Amniotic epithelial cell (primary cell): ENCODE data around the gene TMCO2.
"Not testable (repeated sequence)": the region's sequence is repeated elsewhere in the genome, so short reads cannot be mapped to it uniquely, and the experiment has no call there.

Experiments
- DNase-seq: peaks from one replicate; pipeline ENCODE4 v3.0.0-alpha.2; 2010; ENCODE audit warnings: low read depth

Gene TMCO2

DNA sequence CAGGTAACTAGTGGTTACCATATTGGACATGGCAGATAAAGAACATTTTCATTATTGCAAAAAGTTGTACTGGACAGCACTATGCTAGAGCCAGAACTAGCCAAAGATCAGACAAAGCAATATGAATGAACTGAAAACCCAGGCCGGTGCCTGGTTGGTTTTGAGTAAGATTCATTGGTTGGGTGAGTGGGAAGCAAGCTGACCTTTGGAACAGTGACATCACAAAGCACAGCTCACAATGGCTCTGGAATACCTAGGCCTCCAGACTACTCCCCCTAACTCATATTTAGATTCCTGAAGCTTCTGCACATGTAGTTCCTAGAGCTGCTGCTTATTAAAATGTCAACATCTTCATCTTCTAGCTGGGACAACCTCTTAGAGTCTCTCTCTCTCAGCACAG lies at the start of gene TMCO2:
TMCO2 (plus strand) TSS at position 283 of the 400 bp plus-strand sequence; CDS start at position 340, 57 bp downstream.
- no peak for DNase-seq

DNA sequence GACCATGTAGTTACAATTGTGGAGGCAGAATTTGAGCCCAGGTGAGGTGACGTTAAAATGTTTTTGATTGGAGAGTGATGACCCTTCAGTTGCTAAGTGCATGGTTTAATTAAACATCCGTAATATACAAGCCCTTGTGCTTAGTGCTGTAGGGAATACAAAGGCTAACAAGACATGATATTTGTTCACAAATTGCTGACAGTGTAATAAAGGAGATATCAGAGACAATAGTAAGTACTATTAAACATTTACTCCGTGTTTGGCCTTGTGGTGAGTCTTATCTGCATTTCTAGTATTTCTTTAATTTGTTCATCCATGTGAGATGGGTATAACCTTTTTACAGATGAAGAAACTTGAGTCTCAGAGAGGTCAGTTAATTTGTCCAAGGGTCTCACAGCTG lies 48.6 kb upstream of the TMCO2 start:
- no peak for DNase-seq

DNA sequence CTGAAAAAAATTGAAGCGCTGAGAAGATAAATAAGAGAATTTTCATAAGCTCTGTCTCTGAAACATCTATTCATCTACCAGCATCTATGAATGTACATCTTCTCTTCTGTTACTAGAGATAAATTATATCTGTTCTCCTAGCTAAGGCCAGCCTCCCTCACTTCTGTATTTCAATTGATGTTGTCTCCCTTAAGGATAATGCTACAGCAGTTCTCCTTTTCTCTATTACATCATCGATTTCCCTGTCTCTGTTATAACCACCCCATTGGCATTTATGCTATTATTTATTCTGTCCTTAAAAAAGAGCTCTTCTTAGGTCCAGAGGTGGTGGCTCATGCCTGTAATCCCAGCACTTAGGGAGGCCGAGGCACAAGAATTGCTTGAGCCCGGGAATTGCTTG lies 42.9 kb upstream of the TMCO2 start:
- no peak for DNase-seq

DNA sequence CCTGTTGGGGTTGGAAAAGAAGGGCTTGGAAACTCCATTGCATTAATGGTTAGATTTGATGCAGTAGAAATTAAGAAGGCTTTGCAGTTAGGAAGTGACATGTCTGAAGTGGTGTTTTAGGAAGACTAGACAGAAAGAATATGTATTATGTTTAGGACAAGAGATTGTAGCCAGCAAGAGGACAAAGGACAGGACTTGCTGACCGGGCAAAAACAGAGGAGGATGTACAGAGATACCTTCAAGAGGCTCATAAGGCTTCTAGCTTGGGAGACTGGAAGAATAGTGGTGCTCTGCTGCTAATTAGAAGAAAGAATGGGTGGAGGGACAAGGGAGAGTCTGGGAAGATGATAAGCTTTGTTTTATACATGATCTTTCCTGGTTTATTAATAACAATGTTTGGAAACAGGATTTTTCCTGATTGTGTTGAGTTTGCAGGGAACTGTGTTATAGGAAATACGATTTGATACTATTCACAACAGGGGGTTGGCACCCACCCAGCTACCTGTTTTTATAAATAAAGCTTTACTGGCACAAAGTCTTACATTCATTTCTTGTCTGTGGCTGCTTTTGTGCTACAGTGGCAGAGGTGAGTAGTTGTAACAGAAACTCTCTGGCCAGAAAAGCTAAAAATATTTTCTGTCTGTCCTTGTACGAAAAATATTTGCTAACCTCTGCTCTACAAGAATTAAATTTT lies 37.1 kb upstream of the TMCO2 start:
- no peak for DNase-seq

DNA sequence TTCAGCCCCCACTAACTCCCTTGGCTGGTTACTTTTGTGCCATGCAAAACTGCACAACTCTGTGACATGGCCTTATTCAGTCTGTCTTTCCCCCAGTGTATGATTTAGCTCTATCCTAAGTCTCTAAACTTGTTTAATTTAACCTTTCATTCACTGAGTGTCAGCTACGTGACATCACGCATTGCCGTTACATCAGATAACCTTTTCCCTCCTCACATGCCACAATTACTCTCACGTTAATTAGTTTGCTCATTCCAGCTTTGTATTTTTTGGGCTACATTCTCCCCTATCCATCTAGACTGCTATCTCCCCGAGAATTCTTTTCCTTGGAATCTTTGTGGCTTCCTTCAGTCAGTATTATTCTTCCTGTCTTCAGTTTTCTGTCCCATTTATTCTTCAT lies 29.4 kb upstream of the TMCO2 start:
- DNase-seq, result no peak

DNA sequence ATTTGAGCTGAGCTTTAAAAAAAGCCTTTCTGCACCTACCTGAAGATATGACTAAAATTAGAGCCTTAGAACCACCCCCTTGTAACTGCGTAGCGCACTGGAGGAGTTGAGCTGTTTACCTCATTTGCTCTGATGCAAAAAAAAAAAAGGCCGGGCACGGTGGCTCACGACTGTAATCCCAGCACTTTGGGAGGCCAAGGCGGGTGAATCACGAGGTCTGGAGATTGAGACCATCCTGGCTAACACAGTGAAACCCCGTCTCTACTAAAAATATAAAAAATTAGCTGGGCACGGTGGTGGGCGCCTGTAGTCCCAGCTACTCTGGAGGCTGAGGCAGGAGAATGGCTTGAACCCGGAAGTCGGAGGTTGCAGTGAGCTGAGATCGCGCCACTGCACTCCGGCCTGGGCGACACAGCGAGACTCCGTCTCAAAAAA lies 26.2 kb upstream of the TMCO2 start:
- DNase-seq, result not testable (repeated sequence)

DNA sequence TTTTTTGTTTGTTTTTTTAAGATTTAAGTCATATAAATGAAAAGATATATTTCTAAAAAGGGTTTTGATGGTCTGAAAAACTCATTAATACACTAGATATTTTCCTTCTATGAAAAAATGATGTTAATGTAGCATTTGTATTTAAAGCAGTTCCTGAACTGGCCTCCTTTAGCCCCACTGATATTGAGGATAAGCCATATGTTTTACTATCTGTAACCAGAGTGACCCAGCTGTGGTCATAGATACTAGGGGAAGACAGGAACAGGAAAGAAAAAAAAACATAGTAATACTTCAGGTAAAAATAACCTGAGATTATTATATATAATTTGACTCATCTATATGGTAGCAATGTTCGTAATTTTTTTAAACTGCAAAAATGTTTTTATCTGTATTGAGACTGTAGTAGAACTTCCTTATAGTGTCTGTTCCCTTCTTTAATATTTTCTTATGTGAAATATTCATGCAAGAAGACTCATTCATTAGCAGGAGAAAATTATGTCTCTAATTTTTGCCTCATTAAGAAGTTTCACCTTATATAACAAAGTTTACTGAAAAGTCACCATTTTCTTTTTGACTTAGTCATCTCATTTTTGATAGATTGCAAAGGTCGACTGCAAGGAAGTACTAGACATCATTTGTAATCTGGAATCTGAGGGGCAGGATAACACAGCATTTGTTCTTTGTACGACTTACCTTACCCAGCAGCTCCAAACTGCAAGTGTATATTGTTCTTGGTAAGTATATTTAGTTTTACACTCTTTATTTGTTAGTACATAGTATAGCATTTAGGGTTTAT lies 25.6 kb upstream of the TMCO2 start:
- DNase-seq, result no peak

DNA sequence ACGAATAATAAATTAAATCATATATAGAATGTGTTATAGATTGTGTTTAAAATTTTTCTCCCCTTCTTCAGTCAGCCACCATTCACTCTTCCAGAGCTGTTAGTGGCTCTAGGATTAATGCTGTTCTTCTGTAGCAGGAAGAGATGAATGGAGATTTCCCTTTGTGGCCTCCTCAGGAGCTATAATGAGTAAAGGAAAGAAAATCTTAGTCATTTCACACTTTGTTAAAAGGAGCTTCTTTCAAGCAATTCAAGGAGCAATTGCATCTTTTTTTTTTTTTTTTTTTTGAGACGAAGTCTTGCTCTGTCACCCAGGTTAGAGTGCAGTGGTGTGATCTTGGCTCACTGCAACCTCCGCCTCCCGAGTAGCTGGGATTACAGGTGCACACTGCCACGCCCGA lies 23.7 kb upstream of the TMCO2 start:
- DNase-seq, result no peak

DNA sequence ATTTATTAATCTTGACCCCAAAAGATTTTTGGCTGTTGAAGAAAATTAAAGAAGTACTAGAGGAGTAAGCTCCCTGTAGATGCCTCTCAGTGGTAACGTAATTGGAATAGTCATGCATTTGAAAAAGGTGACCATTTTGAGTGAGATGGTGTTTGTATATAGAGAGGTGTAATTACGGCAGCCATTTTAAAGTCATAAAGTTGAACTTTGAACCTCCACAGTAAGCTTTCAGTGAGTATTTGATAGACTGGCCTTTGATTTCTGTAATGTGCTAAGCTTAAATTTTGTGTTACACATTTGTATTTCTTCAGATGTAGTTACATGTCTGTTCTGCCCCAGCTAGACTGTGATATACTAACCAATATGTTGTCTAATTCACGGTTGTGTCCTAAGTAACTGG lies 21.5 kb upstream of the TMCO2 start:
- no peak for DNase-seq

DNA sequence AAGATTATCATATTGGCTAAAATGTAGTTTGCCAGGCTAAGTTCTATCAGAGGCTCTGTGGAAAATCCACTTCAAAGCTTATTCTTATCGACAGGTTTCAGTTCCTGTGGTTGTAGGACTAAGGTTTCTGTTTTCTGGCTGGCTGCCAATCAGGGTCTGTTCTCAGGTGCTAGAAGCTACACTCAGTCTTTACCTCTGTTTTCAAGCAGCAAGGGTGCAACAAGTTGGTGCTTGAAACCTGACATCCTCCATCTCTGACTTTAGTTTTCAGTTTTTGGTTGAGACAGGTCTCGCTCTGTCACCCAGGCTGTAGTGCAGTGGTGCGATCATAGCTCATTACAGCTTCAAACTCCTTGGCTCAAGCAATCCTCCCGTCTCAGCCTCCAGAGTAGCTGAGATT lies 15.3 kb upstream of the TMCO2 start:
- no peak for DNase-seq

DNA sequence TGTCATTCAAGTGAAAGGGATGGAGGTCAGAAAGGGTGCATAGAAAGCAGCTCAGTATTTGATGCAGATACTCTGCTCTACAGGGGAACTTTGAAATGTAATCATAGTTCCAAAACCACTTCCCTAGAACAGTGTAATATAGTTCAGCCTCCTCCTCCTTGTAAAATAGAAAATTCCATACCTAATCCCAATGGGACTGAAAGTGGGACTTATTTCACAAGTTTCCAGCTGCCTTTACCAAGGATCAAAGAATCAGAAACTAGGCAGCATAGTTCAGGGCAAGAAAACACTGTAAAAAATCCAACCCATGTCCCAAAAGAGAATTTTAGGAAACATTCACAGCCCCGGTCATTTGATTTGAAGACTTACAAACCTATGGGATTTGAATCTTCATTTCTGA lies 8.1 kb upstream of the TMCO2 start:
- no peak for DNase-seq

DNA sequence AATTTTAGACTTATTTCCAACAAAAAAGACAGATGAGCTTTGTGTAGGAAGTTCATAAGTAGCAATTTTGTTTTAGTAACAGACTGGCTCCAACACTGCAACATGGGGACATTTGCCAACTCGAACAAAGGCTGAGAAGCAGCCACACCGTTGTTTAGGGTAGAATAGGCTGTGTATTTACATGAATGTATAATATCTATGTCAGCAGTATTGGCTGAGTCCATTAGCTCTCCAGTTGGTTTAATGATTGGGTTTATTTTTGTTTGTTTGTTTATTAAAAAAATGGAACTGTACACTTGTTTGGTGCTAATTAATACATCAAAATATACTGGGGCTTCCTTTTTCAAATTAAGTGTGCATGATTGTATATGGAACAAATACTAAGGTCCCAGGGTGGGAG lies 7.3 kb upstream of the TMCO2 start:
- DNase-seq, result no peak

DNA sequence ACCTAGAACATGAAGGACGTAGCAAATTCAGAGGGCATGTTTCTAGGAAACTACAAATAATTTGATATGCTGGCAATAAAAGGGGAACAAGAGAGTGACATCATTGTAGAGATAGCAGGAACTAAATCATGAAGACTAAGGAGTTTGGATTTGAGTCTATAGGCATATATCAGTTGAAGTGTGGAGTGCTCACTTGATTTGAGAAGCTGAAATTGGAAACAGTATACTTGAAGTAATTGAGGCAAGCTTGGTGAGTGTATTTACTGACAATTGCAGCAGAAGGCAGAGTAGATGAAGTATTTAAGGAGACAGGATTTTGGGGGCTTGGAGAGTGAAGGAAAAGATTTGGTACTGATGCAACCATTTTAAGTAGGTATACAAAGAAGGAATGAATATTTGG lies 6.4 kb upstream of the TMCO2 start:
- peak; percentile 8 for DNase-seq

DNA sequence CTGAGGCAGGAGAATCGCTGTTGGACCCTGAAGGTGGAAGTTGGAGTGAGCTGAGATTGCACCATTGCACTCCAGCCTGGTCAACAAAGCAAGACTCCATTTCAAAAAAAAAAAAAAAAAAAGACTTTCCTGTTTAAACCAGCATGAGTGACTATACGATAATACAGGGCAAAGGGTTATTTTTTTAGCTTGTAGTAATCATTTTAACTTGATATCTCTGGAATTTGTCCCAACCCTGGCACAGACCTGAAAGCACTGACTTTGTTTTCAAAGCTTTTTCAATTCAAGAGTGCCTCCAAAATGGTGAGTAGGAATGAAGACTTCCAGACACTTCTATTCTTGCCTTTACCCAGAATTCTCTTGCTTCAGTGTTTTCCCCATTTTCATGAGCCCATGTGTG lies 4.4 kb upstream of the TMCO2 start:
- no peak for DNase-seq

DNA sequence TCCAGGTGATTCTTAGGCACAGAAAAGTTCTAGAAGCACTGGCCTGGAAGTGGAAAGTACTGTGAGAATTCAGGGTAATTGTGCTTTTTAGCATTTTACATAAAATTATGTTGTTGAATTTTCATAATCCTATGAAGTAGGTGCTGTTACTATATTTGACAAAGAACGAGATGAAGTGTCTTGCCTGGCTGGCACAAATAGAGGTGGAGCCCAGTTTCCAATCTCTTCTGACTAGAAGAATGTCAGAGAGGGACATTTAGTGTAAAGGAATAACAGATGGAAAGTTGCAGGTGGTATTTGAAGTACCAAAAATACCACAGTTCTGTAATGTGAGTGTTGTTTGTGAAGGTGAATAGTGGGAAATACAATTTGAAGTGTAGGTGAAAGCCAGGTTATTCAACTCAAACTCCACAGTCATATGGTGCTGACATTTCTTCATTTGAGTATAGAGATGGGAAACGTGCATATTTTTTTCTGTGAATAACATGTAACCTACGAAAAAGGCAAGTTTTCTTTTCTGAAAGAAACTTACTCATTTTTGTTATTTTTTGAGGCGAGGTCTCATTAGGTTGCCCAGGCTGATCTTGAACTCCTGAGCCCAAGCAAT lies 3.5 kb upstream of the TMCO2 start:
- DNase-seq, result no peak

DNA sequence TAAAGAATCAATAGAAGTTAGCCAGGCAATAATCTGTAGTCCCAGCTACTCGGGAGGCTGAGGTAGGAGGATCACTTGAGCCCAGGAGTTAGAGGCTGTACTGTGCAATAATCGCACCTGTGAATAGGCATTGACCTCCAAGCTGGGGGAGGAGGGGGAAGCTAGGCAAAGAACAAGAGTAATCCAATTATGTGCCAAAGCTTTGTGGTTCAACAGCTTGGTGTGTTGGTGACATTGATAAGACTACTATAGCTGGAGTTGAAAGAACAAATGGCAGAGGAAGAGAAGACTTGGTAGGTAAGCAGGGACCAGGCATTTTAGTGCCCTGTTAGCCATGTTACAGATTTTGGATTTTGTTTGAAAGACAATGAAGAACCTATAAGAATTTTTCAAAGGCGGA lies 2.1 kb upstream of the TMCO2 start:
- DNase-seq, result no peak

DNA sequence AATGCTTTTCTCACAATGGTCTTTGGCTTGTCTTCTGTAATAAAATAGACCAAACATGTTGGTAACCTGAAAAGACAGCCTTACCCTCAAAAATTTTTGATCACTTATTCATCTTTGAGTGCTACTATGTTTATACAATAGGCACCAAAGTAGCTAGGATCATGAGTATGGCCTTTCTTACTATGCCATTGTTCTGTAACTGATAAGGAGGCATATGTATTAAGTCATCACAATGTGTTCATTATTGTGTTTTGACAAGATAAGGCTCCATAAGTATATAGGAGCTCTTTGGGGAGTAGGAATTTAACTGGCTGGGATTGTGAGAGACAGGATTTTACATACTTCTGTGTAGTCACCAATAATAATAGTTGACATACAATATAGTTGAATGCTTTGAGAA lies 675 bp downstream of the TMCO2 start:
- DNase-seq, result no peak

DNA sequence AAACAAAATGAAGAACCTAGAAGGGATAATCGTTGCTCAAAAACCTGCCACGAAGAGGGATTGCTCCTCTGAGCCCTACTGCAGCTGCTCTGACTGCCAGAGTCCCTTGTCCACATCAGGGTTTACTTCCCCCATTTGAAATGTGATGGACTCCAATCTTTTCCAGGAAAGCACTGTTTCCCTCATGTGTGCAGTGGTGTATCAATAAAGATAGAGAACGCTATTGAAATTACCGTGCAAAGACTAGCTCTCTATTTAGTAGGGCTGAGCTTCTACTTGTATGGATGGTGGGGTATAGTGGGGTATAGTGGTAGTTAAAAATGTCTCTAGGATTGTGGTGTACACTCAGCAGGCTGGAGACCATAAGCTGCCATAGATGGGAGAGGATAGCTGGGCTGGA lies 3.7 kb downstream of the TMCO2 start:
- DNase-seq, result no peak

DNA sequence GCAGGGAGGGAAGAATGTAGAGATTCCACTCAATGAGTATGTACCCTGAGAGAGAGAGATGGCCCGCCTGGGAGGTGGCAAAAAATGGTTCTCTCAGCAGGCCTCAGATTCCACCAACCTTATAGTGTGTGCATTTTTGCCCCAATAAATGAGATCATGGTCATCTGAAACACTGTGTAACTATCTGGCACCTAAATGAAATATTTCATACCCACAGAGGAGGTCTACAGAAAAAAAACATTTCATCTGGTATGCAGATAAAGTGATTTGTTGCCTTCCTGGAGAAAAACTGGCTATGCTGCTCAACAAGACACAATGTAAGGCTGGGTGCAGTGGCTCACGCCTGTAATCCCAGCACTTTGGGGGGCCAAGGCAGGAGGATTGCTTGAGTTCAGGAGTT lies 4.9 kb downstream of the TMCO2 start:
- peak; percentile 53 for DNase-seq

DNA sequence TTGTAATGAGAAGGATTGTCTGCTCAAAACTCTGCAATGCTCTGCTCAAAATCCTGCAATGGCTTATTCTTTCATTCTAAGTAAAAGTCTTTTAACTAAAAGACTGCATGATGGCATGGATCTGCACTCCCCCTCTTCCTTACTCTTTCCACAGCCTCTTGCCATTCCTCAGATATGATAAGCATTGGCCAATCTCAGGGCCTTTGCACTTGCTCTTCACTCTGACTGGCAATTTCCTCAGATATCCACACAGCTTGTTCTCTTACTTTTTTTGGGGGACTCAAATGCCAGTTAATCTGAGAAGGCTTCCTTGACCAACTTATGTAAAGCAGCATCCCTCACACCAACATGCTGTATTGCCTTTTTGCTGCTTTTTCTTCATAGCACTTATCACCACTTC lies 7.5 kb downstream of the TMCO2 start:
- no peak for DNase-seq

DNA sequence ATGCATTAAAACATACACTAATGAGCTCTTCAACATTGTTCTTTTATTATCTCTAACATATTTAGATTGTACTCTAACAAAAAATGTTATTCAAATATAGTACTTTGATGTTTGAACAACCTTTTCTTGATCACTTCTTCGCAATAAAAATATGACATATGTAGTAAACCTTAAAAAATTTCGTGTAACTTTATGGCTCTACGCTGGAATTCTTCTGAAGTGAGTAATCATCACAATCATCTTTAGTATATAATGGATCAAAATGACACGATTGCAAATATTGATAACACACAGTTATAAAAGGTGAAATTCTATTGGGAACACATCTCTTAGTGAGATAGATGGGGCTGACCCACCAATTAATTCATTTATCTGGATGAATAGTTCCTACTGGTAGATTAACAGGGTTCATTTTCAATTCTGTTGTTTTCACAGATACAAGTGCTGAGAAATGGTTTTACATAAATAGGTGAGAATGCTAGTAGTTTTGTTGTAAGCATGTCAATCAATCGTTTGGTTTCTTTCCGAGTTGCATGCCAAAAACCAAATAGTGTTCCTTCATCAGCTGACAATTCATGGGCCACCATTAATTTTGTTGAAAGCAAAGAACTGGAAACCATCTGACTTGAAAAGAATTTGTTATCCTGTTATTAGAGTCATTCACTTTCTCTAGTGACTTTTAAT lies 8.8 kb downstream of the TMCO2 start:
- DNase-seq, result no peak

DNA sequence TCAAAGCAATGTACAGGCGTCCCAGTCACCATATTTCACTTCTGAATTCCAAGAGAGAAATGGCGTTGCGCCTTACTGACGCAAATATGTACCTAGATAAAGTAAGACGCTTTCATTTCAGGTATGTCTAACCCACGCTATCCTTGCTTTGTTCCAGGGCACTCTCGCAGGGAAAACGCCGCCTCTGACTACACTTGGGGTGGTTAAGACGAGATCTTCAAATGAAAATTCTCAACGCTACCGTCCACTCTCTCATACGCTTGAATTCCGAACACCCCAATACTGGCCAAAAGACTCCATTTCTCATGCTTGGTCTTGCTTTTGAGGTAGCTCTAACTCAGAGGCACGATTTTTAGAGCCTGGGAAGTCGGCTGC lies 9.6 kb downstream of the TMCO2 start:
- no peak for DNase-seq
